Left renal cortex interstitium (tissue), 4 donors: ENCODE results near the gene VAC14. TPM values are rescaled to one million over a fixed set of nuclear protein-coding genes. Genes with fewer than 3 reads are reported as not detected.

Experiments used
- DNase-seq, 4 donors: peaks; one replicate each; pipeline ENCODE4 v3.0.0-alpha.2; 2013; ENCODE audit warnings: low read depth in 4 of 4, low spot score in 2 of 4, missing footprints in 1 of 4
- polyA plus RNA-seq, 4 donors: library from polyadenylated mRNA; unstranded; fragments of 120-200 nt; gene quantifications; one replicate each; pipeline ENCODE4 v1.2.1, GENCODE V29; 2013; ENCODE audit not compliant: insufficient read length in 4 of 4

Gene VAC14
- polyA plus RNA-seq, 4 donors = 38.8 to 48.3 (median 40.7) TPM

GRCh38 chr16:70685061-70685937 lies 115.7 kb downstream of the VAC14 start:
- DNase-seq = no peak

GRCh38 chr16:70684146-70685060 lies 116.6 kb downstream of the VAC14 start:
- no peak for DNase-seq

DNA sequence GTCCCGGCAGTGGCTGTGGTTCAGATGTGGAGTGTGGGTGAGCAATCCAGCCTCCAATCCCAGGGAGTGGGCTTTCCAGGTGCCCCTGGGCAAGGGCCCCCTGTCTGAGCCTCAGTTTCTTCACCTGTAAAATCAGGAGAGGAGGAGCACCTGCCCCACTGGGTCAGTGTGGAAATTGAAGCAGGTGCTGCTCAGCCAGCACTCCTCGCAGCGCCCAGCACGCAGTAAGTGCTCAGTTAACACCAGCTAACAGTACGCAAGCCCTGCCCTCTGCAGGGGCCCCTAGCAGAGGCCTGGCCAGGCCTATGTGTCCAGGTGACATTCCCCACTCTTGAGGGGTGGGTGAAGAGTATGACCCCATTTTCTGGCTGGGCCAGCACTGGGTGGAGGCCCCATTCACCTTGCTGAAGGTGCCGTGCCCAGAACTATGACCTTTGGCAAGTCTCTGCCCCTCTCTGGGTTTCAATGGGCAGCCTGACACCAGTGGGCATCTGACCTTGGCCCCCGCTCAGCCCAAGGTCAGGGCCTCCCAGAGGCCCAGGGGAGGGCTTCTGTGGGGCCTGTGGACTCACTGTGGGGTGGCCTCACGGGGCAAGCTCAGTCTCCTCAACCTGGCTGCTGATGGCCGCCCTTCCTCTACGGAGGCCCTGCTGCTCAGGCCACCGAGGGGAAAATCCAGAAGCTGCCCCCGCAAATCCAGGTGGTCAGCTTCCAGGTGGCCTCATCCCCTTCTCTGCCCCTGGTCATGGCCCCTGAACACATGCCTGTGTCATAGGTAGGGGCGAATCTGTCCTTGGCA lies 117.6 kb downstream of the VAC14 start:
- no peak for DNase-seq

GRCh38 chr16:70682239-70683145 lies 118.5 kb downstream of the VAC14 start:
- DNase-seq = no peak

- DNase-seq = no peak
These were observed 119.3 kb downstream of the VAC14 start for GRCh38 chr16:70681382-70682238.

DNA sequence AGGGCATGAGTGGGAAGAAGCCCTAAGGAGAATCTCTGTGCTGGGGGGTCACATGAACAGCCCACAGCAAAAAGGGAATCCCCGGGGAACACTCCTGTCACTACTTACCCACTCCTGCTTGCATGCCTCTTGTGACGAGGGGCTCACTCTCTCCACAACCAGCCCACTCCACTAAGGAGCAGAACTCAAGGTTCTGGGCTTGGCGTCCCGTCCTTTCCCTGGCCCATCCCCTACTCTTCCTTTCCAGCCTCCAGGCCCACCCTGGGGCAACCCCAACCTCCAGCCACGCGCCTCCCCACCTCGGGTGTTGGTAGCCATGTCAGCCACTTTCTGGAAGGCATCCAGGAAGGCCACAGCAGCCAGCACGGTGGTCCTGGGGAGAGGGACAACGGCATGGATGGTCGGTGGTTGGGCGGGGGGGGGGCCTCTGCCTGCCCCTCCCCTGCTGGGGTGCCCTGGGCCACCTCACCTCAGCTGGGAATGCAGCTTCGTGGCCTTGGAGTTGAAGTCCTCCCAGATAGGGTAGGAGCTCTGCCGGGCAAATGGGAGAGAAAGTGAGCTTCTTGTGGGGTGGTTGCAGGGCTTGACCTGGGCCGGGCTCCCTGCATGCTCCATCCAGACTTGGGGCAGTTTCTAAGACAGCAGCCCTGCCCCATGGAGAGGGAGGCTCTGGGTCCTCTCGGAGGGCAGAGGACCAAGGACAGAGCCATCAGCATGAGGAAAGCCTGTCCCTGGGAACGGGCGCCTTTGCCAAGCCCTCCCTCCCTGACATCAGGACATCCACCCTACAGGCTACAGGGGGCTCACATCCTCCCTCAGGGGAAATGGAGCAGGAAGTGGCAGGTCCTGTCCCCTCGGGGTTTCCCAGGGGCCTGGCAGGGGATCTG lies 120.2 kb downstream of the VAC14 start:
- DNase-seq = no peak

- no peak for DNase-seq
These were observed 121.1 kb downstream of the VAC14 start for GRCh38 chr16:70679671-70680494.

- no peak for DNase-seq
These were observed 121.9 kb downstream of the VAC14 start for GRCh38 chr16:70678898-70679670.

GRCh38 chr16:70678121-70678897 lies 122.6 kb downstream of the VAC14 start:
- DNase-seq = no peak

DNA sequence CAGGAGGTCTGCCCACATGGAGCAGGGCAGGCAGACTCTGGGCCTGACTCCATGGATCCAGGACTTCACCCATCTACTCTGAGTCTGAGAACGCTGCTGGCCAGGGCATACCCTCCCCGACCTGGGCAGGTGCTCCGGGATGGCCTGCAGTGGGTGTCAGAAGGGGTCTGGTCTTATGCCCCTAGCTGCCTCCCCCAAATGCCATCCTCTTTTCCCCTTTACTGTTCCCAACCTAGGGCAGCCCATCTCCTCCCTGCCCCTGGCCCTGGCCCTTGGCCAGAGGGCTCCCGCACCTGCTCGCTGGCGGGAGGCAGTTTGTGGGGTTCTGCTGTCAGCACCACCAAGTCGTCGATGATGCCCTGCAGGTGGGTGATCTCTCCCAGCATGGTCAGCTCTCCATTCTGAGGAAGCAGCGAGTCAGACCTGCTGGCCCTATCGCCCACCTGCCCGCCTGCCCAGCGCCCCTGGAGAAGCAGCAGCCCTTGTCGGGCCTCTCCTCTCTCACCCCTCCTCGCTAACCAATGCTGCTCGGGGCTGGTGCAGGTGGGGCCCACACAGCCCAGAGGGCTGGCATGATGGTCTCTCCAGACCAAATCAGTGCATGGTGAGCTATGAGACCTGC lies 123.3 kb downstream of the VAC14 start:
- DNase-seq = no peak

DNA sequence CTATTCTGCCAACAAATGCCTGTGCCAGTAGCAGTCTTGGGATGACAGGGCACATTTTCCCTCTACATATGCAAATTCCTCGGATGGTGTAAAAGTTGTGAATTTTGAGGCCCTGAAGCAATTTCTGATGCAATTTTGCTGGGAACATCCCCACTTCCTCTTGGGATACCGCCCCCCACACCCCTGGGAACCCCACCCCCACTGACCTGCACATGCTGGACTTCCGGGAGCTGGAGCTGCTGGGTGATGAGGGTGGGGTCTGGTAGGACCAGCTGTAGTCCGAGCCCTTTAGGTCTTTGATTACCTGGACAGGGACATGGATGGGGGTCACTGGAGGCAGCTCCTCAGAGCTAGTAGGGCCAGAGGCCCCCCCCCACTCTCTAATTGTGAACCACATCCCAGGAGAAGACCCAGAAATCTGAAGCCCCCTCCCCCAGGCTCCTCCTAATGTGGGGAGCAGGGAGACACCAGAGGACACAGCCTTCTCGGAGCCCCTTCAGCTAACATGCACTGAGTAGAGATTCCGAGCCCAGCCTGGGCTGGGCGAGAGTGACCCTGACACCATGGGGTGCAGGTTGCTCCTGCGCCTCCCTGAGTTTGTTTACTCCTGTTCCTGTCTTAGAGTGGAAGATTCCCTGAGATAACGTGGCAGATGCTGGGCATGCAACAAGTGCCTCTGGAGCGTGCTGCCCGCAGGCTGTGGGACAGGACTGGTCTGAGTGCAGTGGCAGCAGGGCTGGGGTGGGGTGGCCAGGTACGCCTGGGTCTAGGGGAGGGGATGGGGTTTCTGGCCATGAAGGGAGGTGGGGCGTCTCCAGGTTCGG lies 124.1 kb downstream of the VAC14 start:
- DNase-seq = no peak

GRCh38 chr16:70675851-70676513 lies 125.0 kb downstream of the VAC14 start:
- no peak for DNase-seq

GRCh38 chr16:70674221-70675014 lies 126.5 kb downstream of the VAC14 start:
- no peak for DNase-seq
